ENCODE measurements around the gene CNTNAP2.
A peak's percentile ranks its signal among the peaks of the same experiment; 100 is the strongest.

DNA sequence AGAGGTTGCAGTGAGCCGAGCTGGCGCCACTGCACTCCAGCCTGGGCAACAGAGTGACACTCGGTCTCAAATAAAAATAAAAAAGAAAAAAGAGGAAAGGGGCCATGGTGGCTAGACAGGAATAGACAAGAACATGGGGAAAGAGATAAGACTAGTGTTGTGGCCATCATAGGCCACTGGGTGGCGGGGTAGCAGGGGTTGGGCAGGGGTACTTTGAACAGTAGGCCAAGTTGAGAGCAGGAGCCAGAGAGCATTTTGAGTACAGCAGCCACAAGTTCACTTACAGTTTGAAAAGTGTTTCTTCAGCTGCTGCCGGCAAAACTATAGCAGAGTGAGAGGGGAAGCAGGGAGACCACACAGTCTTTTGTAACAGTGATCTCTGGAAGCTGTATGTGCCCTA lies 656.0 kb downstream of the CNTNAP2 start:
- TF ChIP-seq, protein P1, sequence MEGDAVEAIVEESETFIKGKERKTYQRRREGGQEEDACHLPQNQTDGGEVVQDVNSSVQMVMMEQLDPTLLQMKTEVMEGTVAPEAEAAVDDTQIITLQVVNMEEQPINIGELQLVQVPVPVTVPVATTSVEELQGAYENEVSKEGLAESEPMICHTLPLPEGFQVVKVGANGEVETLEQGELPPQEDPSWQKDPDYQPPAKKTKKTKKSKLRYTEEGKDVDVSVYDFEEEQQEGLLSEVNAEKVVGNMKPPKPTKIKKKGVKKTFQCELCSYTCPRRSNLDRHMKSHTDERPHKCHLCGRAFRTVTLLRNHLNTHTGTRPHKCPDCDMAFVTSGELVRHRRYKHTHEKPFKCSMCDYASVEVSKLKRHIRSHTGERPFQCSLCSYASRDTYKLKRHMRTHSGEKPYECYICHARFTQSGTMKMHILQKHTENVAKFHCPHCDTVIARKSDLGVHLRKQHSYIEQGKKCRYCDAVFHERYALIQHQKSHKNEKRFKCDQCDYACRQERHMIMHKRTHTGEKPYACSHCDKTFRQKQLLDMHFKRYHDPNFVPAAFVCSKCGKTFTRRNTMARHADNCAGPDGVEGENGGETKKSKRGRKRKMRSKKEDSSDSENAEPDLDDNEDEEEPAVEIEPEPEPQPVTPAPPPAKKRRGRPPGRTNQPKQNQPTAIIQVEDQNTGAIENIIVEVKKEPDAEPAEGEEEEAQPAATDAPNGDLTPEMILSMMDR (conservative IDR thresholded peaks at IDR 0.05 in 1 of 2, IDR thresholded peaks at IDR 0.05 in 1 of 2; ENCODE audit: low read depth in 1 of 2, low read length in 2 of 2) = peak in 1 of 2 donors; percentile 13
- no peak for TF ChIP-seq EZH2 (IDR thresholded peaks at IDR 0.05; ENCODE audit: low read length, missing control alignments)

Data from fibroblast of lung (primary cell).